IMR-90 (cell line): ENCODE results near the gene HSPA1A. TPM values are rescaled to one million over a fixed set of nuclear protein-coding genes. Genes with fewer than 3 reads are reported as not detected.

Experiments
- ATAC-seq: fragments of 200-7000 bp; cut with Tn5 transposase; 2 replicates; pipeline ENCODE4 v1.9.1; 2020; ENCODE audit warnings: low read depth, mild to moderate bottlenecking, moderate library complexity
- BruUV-seq: library from RNA; stranded (reverse); fragments of 400-500 nt; replicated peaks from 2 replicates; lab custom pipeline; 2021; lab: Mats Ljungman, UMichigan
- CTCF ChIA-PET: fragments of 300-600 bp; formaldehyde crosslinking; extraction: SDS; loops from one replicate; lab custom pipeline; 2021; ENCODE audit warnings: antibody characterized with exemption; lab: Yijun Ruan, JAX
- POLR2A ChIA-PET: fragments of 300-600 bp; sonication (Branson Sonifier 250); formaldehyde crosslinking; loops from one replicate; lab custom pipeline; 2022; ENCODE audit warnings: antibody characterized with exemption; ENCODE audit not compliant: unreplicated experiment; lab: Charles Lee
- DNase-seq: peaks from one replicate; pipeline ENCODE4 v3.0.0; 2013
- H2AFZ ChIP-seq: replicated peaks from 2 replicates; pipeline ENCODE3; 2013; ENCODE audit warnings: low read length, mild to moderate bottlenecking; ENCODE audit not compliant: poor library complexity
- H2AK5ac ChIP-seq: 2 replicates; pipeline ENCODE4 v1.6.1; 2013; ENCODE audit warnings: low read depth, low read length, inconsistent platforms
- H2AK9ac ChIP-seq: replicated peaks from 2 replicates; pipeline ENCODE3; 2013; ENCODE audit warnings: mild to moderate bottlenecking, low read depth, low read length, moderate library complexity; ENCODE audit not compliant: poor library complexity
- H2BK120ac ChIP-seq: 2 replicates; pipeline ENCODE4 v1.6.1; 2013; ENCODE audit warnings: low read depth, low read length, inconsistent platforms
- H2BK15ac ChIP-seq: 3 replicates; pipeline ENCODE4 v1.6.1; 2013; ENCODE audit warnings: low read depth, low read length, inconsistent platforms
- H2BK20ac ChIP-seq: 2 replicates; pipeline ENCODE4 v1.6.1; 2013; ENCODE audit warnings: low read depth, mild to moderate bottlenecking, inconsistent platforms, low read length, moderate library complexity
- H2BK5ac ChIP-seq: 2 replicates; pipeline ENCODE4 v1.6.1; 2013; ENCODE audit warnings: mild to moderate bottlenecking, low read depth, low read length, inconsistent platforms; ENCODE audit not compliant: poor library complexity, severe bottlenecking
- H3K14ac ChIP-seq: replicated peaks from 2 replicates; pipeline ENCODE4 v1.6.1; 2013; ENCODE audit warnings: low read depth, low read length, inconsistent platforms
- H3K18ac ChIP-seq: 2 replicates; pipeline ENCODE4 v1.6.1; 2013; ENCODE audit warnings: low read depth, low read length, control low read depth
- H3K23ac ChIP-seq: 2 replicates; pipeline ENCODE4 v1.6.1; 2013; ENCODE audit warnings: low read depth, low read length, inconsistent platforms
- H3K27ac ChIP-seq: 2 replicates; pipeline ENCODE4 v1.5.1; 2013; ENCODE audit warnings: mild to moderate bottlenecking, control low read depth, low read length; ENCODE audit not compliant: insufficient read depth
- H3K27me3 ChIP-seq: 2 replicates; pipeline ENCODE4 v1.6.1; 2013; ENCODE audit warnings: low read length; ENCODE audit not compliant: control insufficient read depth, insufficient read depth
- H3K36me3 ChIP-seq: 2 replicates; pipeline ENCODE4 v1.6.1; 2013; ENCODE audit warnings: low read length, mixed read lengths; ENCODE audit not compliant: control insufficient read depth, insufficient read depth
- H3K4ac ChIP-seq: 2 replicates; pipeline ENCODE4 v1.6.1; 2013; ENCODE audit warnings: low read depth, low read length, inconsistent platforms
- H3K4me1 ChIP-seq: 2 replicates; pipeline ENCODE4 v1.6.1; 2013; ENCODE audit warnings: low read length, mixed read lengths; ENCODE audit not compliant: control insufficient read depth, insufficient read depth
- H3K4me2 ChIP-seq: 2 replicates; pipeline ENCODE4 v1.6.1; 2013; ENCODE audit warnings: low read depth, mild to moderate bottlenecking, control low read depth, low read length, moderate library complexity
- H3K4me3 ChIP-seq: 2 replicates; pipeline ENCODE4 v1.5.1; 2013; ENCODE audit warnings: low read depth, mild to moderate bottlenecking, control low read depth, low read length, moderate library complexity; ENCODE audit not compliant: insufficient read depth
- H3K56ac ChIP-seq: 2 replicates; pipeline ENCODE4 v1.6.1; 2013; ENCODE audit warnings: low read length, inconsistent platforms; ENCODE audit not compliant: insufficient read depth; ENCODE audit errors: extremely low read depth
- H3K79me1 ChIP-seq, 2 experiments: 2 replicates each; pipeline ENCODE4 v1.6.1; 2013; ENCODE audit warnings: low read length in 2 of 2, inconsistent platforms in 1 of 2, low read depth in 1 of 2
- H3K9ac ChIP-seq: 2 replicates; pipeline ENCODE4 v1.6.1; 2013; ENCODE audit warnings: low read depth, low read length, control low read depth
- H3K9me1 ChIP-seq: 2 replicates; pipeline ENCODE4 v1.6.1; 2013; ENCODE audit warnings: low read length, inconsistent platforms; ENCODE audit not compliant: insufficient read depth
- H3K9me3 ChIP-seq: 2 replicates; pipeline ENCODE4 v1.6.1; 2013; ENCODE audit warnings: low read length; ENCODE audit not compliant: control insufficient read depth, insufficient read depth
- H4K20me1 ChIP-seq: 2 replicates; pipeline ENCODE4 v1.6.1; 2013; ENCODE audit warnings: low read length, inconsistent platforms; ENCODE audit not compliant: insufficient read depth
- H4K5ac ChIP-seq: 2 replicates; pipeline ENCODE4 v1.6.1; 2013; ENCODE audit warnings: mild to moderate bottlenecking, low read depth, low read length, control low read depth
- H4K8ac ChIP-seq, 2 experiments: 2 replicates each; pipeline ENCODE4 v1.6.1; 2013; ENCODE audit warnings: low read depth in 2 of 2, low read length in 2 of 2, control low read depth in 1 of 2, inconsistent platforms in 1 of 2
- H4K91ac ChIP-seq: 2 replicates; pipeline ENCODE4 v1.6.1; 2013; ENCODE audit warnings: low read depth, low read length, inconsistent platforms; ENCODE audit not compliant: insufficient read depth
- BHLHE40 ChIP-seq: fragments of 150-350 bp; IDR thresholded peaks from 2 replicates; pipeline ENCODE4 v1.6.1; 2016; ENCODE audit warnings: mild to moderate bottlenecking, low read depth, low read length
- CHD1 ChIP-seq: IDR thresholded peaks from 2 replicates; pipeline ENCODE4 v1.6.1; 2012; ENCODE audit warnings: low read depth, low read length, improper control_type of control experiment
- FOS ChIP-seq: fragments of 150-350 bp; IDR thresholded peaks from 2 replicates; pipeline ENCODE4 v1.6.1; 2016; ENCODE audit warnings: low read depth, low read length
- MAZ ChIP-seq: IDR thresholded peaks from 2 replicates; pipeline ENCODE4 v1.6.1; 2012; ENCODE audit warnings: low read depth, mild to moderate bottlenecking, low read length, improper control_type of control experiment, moderate library complexity, borderline replicate concordance
- MXI1 ChIP-seq: IDR thresholded peaks from 2 replicates; pipeline ENCODE4 v1.6.1; 2012; ENCODE audit warnings: low read depth, mild to moderate bottlenecking, low read length, moderate library complexity, borderline replicate concordance
- NFE2L2 ChIP-seq: fragments of 150-350 bp; IDR thresholded peaks from 2 replicates; pipeline ENCODE4 v1.6.1; 2016; ENCODE audit warnings: low read depth, mild to moderate bottlenecking, low read length
- POLR2A ChIP-seq: IDR thresholded peaks from 2 replicates; pipeline ENCODE4 v1.6.1; 2012; ENCODE audit warnings: mild to moderate bottlenecking, low read depth, low read length
- RAD21 ChIP-seq: IDR thresholded peaks from 2 replicates; pipeline ENCODE4 v1.6.1; 2012; ENCODE audit warnings: low read length, improper control_type of control experiment
- RCOR1 ChIP-seq: IDR thresholded peaks from 2 replicates; pipeline ENCODE4 v1.6.1; 2012; ENCODE audit warnings: mild to moderate bottlenecking, low read length, improper control_type of control experiment; ENCODE audit not compliant: insufficient replicate concordance
- RFX5 ChIP-seq: IDR thresholded peaks from 2 replicates; pipeline ENCODE4 v1.8.0; 2012; ENCODE audit warnings: low read depth, mild to moderate bottlenecking, low read length, moderate library complexity
- SMC3 ChIP-seq: fragments of 150-350 bp; IDR thresholded peaks from 2 replicates; pipeline ENCODE4 v1.6.1; 2016; ENCODE audit warnings: low read depth, mild to moderate bottlenecking, antibody characterized with exemption, low read length, moderate library complexity
- WGBS, 2 experiments: methylation state at CpG; one replicate each; pipeline versions ENCODE4 v1.1.5 to v1.1.7; 2013; ENCODE audit warnings: missing lambda C conversion rate in 2 of 2; ENCODE audit not compliant: insufficient read length in 1 of 2; ENCODE audit errors: extremely low coverage in 2 of 2; 5-methylcytosine and 5-hydroxymethylcytosine counted together
- dilution Hi-C: fragments of 300-500 bp; cut with HindIII; formaldehyde crosslinking; loops from one replicate; pipeline ENCODE4 v1.14.3; 2018; ENCODE audit warnings: low sequenced_read_pairs; ENCODE audit not compliant: unreplicated experiment
- in situ Hi-C: fragments of 300-500 bp; cut with MboI; formaldehyde crosslinking; loops from 3 replicates; pipeline ENCODE4 v1.14.3; 2019; ENCODE audit warnings: low sequenced_read_pairs, inconsistent platforms, mixed read lengths
- intact Hi-C: fragments of 100-400 bp; cut with micrococcal nuclease; formaldehyde crosslinking; loops from 2 replicates; pipeline ENCODE4 v1.10.0; 2022
- polyA plus RNA-seq, 3 experiments: library from polyadenylated mRNA; depleted of rRNA; stranded (reverse); fragments of >200 nt; gene quantifications; 2 replicates each; pipeline ENCODE4 v1.2.3, GENCODE V29; 2012; ENCODE audit warnings: low replicate concordance in 1 of 3
- total RNA-seq: library from RNA; depleted of rRNA; stranded (reverse); fragments of >200 nt; gene quantifications from 2 replicates; pipeline ENCODE4 v1.2.3, GENCODE V29; 2012
- TF ChIP-seq, protein P1 (sequence below): conservative IDR thresholded peaks from 2 replicates; pipeline ENCODE4 v1.5.1; 2012; ENCODE audit warnings: mild to moderate bottlenecking, low read depth, low read length, improper control_type of control experiment

Gene HSPA1A
- total and polyA plus RNA-seq, 2 of the 4 experiments (the other 2 are of a cell fraction): 94.6 to 95.3 TPM

DNA sequence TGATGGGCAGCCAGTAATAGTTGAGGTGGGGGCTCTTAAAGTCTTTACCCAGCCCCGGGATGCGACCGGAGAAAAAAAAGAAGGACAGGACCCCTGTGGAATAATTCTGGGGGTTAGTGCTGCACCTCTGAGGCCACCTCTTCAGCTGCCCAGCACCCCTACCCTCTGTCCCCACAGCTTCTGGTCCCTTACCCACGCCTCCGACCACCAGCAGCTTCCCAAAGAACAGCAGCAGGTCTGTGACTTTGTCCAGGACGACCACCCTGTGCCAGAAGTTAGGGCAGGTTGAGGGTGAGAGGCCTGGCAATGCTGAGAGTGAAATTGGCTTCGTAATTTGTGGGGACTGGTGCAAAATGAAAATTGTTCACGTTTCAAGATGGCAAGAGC is 49.5 kb downstream of the HSPA1A start:
- Histone ChIP-seq H3K4me2 (no peak overlapping the region), H2BK15ac (no peak overlapping the region), H3K18ac (no peak overlapping the region), H3K56ac (no peak overlapping the region), H3K14ac (no peak overlapping the region), H2BK120ac (no peak overlapping the region), H3K9me1 (no peaks in the 10 kb centered on the region), H2AFZ (peak overlapping the region; percentile 34), H3K9me3 (no peaks in the 10 kb centered on the region), H2AK9ac (peak overlapping the region; percentile 83), H3K4ac (no peak overlapping the region), H3K23ac (no peak overlapping the region), H2BK20ac (no peak overlapping the region), H4K5ac (no peak overlapping the region), H3K4me3 (no peak overlapping the region), H3K79me1 (peaks cover 7 to 20% of the 10 kb centered on the region in 2 experiments; a peak in 2 of 4 replicates), H2BK5ac (no peak overlapping the region), H4K91ac (no peak overlapping the region), H4K8ac (no peak overlapping the region), H3K27me3 (no peaks in the 10 kb centered on the region), H4K20me1 (no peaks in the 10 kb centered on the region), H3K36me3 (peaks cover 11% of the 10 kb centered on the region; the same call in 1 of the 2 replicates), H3K4me1 (peaks cover 4% of the 10 kb centered on the region), H3K9ac (no peak overlapping the region), H3K27ac (no peak overlapping the region), H2AK5ac (no peak overlapping the region)
- no peak for TF ChIP-seq MXI1
- no peak for TF ChIP-seq RAD21
- TF ChIP-seq, protein P1, sequence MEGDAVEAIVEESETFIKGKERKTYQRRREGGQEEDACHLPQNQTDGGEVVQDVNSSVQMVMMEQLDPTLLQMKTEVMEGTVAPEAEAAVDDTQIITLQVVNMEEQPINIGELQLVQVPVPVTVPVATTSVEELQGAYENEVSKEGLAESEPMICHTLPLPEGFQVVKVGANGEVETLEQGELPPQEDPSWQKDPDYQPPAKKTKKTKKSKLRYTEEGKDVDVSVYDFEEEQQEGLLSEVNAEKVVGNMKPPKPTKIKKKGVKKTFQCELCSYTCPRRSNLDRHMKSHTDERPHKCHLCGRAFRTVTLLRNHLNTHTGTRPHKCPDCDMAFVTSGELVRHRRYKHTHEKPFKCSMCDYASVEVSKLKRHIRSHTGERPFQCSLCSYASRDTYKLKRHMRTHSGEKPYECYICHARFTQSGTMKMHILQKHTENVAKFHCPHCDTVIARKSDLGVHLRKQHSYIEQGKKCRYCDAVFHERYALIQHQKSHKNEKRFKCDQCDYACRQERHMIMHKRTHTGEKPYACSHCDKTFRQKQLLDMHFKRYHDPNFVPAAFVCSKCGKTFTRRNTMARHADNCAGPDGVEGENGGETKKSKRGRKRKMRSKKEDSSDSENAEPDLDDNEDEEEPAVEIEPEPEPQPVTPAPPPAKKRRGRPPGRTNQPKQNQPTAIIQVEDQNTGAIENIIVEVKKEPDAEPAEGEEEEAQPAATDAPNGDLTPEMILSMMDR: no peak
- TF ChIP-seq FOS: no peak
- TF ChIP-seq NFE2L2: no peak
- no peak for TF ChIP-seq RCOR1
- no peak for TF ChIP-seq BHLHE40
- no peak for TF ChIP-seq MAZ
- no peak for TF ChIP-seq CHD1
- no peak for TF ChIP-seq RFX5
- TF ChIP-seq SMC3: no peak
- TF ChIP-seq POLR2A: no peak
- intact Hi-C loops (no loop called here), in situ Hi-C loops (no loop called here), dilution Hi-C loops (no loop called here)
- POLR2A ChIA-PET: no interaction called here
- 74% methylated on average over 3 of the region's 8 CpGs; no CpG with 5 or more reads in 1 of the 2 experiments for WGBS, 2 experiments
- CTCF ChIA-PET: no interaction called here
- no peak for DNase-seq
- BruUV-seq: no TSS peak
- ATAC-seq: no peak
